T-helper 2 cell (primary cell): Measurements from ENCODE around the gene IGF2BP2.
"Not testable (repeated sequence)": the region's sequence is repeated elsewhere in the genome, so short reads cannot be mapped to it uniquely, and the experiment has no call there.

Experiments
- DNase-seq, 5 experiments: peaks; one replicate each; pipeline versions ENCODE4 v3.0.0 to v3.0.0-alpha.2; 2012 to 2022

IGF2BP2 gene

GRCh38 chr3:185657691-185658503 lies 166.9 kb downstream of the IGF2BP2 start:
- DNase-seq, result no peak

GRCh38 chr3:185657211-185657610 lies 167.6 kb downstream of the IGF2BP2 start:
- no peak for DNase-seq

GRCh38 chr3:185656321-185656840 lies 168.5 kb downstream of the IGF2BP2 start:
- DNase-seq, result no peak

GRCh38 chr3:185655426-185656320 lies 169.2 kb downstream of the IGF2BP2 start:
- no peak for DNase-seq

DNA sequence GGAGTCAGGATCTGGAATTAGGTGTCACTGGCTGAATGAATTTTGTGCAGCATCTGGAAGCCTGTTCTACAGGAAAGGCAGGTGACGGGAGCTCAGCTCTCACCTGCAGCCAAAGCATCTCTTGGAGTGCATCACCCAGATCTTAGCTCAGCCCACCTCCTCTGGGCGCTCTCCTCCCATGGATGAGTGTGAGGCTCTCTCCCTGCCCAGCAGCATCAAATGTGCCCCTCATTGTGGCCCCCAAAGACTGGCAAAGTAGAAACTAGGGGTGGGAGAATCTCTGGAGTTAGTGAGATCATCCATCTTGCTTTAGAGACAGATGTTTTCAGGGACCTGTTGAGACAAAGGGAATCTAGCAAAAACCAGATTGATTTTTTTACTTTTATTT lies 170.1 kb downstream of the IGF2BP2 start:
- no peak for DNase-seq

DNA sequence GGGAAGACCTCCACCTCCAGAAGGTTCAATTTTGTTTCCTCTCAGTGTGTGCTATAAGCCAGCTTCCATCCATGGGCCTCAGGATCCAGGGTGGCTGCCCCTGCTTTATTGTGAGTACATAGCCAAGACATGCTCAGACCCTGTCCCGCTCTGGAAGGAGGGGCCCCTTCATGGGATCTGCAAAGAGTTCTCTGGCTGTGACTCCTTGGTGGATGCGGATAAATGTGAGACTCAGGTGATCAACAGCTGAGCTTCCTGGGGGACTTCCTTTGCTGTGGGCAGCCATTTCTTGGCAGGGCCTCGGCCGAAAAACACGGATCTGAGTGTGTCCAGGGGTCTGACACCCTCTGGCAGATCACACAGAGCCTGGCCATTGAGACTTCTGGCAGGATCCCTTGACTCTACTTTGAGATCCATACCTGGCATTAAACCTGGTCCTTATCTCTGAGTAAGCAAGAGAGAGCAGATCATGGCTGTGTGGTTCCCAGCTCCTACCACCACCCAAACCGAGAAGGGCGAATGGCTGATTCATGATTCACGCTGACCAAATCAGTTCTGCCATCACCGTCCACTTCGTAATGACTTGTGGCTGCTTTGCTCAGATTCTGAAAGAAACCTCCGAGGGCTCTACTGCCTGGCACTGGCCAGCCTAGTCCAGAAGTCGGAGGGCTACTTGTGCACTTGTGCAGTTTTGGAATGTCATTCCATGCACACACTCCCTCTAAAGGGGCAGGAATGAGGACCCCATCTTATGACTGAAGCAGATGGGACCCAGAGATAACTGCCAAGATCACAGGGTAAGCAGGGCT lies 170.7 kb downstream of the IGF2BP2 start:
- DNase-seq, result no peak

DNA sequence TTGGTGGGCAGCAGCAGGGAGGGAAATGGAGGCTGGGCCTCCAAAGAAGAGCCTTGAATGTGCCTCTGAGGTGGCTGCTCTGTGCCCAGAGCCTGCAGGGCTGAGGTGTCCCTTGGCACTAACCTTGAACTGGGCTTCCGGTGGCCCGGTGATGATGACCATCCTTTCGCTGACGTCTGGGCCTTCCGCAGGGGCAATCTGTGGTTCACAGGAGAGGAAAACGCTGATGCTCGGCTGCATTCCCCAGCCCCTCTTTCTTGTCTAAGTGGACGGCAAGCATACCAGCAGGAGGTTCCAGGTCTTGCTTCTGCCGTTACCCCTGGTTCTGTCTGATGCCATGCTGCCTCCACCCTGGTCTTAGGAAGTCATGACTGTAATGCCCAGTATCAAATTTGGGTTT lies 172.9 kb downstream of the IGF2BP2 start:
- no peak for DNase-seq

DNA sequence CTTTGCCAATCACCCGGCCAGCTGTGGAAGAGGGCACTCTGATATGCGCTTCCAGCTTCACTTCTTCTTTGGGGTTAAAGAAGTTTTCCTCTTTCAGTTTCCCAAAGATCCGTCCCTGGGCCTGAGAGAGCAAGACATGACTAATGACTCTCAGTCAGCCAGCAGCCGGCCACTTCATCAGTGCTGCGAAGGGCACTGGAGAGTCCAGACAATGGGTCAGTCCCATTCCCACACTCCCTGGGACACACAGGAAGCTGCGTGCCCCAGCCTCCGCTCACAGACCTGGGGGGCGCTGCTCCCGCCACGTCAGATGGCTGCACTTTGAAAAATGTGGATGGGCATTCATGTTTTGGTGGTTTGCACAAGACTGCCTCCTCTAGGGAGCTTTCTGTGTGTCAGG lies 175.4 kb downstream of the IGF2BP2 start:
- DNase-seq, result no peak

GRCh38 chr3:185648396-185648795 lies 176.4 kb downstream of the IGF2BP2 start:
- no peak for DNase-seq

DNA sequence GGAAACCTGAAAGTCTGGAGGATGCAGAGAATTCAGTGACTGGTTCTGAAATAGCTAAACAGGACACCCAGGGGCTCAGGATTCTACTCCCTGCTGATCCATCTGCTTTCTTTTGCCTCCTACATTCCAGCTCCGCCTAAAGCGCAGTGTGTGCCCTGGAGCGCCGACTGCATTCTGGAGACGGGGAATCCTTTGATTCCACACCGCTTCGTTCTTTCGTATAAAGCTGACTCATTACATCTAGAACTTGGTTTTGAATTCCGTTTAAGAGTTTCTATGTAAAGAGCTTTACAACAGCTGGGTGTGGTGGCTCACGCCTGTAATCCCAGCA lies 177.0 kb downstream of the IGF2BP2 start:
- no peak for DNase-seq

DNA sequence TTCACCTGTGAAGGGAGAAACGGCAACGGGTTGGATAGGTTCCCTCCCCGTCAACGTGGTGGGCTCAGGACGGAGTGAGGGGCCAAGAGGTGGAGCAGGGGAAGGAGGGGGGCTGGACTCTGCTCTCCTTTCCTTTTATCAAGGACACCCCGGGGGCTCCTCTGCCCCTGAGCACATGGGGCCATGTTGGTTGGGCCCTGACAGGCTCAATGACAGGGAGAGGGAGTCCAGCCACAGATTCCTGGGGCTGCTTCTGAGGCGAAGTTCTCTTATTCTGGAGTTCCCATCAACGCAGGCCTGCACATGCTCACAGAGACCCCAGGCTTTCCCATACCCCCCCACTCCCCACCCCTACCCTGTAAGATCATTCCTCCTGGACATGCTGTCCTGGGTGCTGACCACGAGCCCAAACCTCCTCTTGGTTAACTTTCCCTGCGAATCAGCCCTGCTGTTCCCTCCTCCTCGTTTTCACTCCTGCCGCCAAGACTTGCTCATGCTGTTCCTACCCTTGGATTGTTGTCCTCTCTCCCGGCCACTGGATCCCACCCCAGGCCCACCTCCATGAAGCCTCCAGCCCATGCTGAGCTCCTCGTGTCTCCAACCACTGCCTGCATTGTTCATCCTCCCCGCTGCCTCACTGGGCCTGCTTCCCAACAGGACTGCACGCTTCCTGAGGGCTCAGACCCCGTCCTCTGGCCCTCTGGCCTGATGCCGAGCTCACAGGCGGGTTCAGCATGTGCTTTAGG lies 177.5 kb downstream of the IGF2BP2 start:
- DNase-seq, result no peak

DNA sequence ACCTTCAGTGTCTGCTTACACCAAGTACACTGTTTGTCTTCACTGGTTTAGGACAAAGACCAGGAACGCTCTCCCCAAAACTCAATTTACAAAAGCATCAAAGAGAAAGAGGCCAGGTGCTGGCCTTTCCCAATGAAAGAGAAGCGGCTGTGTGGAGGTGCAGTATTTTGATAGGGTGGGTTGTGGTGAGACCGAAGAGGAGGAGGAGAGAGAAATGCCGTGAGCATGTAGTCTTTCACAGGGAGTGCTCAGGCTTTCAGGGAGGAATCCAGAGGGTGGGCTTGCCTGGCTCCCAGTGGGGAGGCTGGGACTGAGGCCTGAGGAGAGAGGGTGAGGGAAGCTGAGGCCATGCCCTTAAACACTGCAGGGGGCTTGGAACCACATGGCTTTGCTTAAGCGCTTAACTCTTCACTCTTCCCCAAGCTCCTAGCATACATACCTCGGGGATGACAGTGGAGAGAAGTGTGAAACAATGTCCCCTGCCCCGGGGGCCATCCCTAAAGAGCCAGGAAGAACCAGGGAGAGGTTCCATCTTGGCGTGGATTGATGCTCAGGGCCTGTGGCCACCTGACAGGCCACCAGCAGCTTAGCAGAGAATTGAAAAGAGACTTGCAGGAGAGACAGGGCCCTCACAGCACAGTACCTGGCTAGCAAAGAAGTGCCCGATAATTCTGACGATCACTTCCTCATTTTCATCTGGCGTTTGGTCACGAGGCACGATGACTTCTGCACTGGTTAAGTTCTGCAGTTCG lies 178.3 kb downstream of the IGF2BP2 start:
- no peak for DNase-seq

GRCh38 chr3:185645596-185646381 lies 179.1 kb downstream of the IGF2BP2 start:
- no peak for DNase-seq

DNA sequence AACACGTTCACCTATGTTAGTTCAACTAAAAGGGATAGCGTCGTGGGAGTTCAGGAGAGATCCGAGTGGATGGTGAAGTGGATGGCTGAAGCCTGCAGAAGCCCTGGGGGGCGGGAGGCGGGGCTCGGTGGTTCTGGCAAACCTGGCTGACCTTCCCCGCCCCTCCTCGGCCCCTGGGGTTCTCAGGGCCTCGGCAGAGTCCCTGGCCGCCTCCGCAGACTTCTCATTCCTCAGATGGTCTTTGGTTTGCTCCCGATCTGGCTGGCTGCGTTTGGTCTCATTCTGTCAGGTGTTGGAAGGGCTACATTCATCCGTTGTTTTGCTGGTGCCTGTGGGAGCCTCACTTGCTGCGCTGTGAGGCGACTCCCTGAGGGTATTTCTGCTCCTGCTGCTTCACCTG lies 179.7 kb downstream of the IGF2BP2 start:
- not testable (repeated sequence) for DNase-seq

DNA sequence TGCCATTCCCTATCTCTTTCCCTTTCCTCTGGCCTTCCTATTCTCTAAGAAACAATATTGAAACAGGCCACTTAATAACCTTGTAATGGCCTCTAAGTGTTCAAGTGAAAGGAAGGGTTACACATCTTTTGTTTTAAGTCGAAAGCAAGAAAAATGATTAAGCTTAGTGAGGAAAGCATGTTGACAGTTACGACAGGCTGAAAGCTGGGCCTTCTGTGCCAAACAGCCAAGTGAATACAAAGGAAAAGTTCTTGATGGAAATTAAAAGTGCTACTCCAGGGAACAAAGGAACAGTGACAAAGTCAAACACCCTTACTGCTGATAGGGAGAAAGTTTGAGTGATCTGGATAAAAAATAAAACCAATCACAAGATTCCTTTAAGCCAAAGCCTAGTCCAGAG lies 184.5 kb downstream of the IGF2BP2 start:
- no peak for DNase-seq

GRCh38 chr3:185639632-185640206 lies 185.1 kb downstream of the IGF2BP2 start:
- no peak for DNase-seq

DNA sequence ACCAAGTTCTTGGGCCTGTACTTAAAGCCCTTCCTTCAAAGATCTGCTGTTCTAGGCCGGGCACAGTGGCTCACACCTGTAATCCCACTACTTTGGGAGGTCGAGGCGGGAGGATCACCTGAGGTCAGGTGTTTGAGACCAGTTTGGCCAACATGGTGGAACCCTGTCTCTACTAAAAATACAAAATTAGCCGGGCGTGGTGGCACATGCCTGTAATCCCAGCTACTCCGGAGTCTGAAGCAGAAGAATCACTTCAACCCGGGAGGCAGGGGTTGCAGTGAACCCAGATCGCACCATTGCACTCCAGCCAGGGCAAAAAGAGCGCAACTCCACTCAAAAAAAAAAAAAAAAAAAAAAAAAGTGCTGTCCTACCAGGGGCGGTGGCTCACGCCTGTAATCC lies 186.2 kb downstream of the IGF2BP2 start:
- not testable (repeated sequence) for DNase-seq

- DNase-seq, result no peak
These were observed 187.5 kb downstream of the IGF2BP2 start for GRCh38 chr3:185637388-185637787.

DNA sequence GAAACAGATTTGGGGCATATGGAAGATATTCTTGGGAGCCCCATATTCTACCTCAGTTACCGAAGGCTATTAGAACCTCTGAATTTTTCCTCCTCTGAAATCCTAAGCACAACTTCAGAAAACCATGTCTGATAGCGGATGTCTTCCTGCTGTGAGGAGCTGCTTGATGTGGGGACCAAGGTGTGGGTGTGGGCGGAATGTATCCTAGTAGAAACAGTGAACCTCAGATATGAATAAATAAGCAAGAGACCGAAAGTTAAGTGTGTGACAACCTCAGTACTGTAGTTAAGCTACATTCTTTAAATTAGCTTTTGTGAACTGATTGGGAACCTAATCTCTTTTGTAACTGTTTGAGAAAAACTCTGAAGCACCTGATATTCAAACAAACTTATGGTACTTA lies 191.8 kb downstream of the IGF2BP2 start:
- DNase-seq, result no peak
